Uterus (tissue), 4 donors: ENCODE results near the gene DTNA. TPM values are rescaled to one million over a fixed set of nuclear protein-coding genes. Genes with fewer than 3 reads are reported as not detected.
"Not testable (repeated sequence)": the region's sequence is repeated elsewhere in the genome, so short reads cannot be mapped to it uniquely, and the experiment has no call there.

ENCODE experiments used
- DNase-seq, 2 donors: peaks; one replicate each; pipeline ENCODE4 v3.0.0-alpha.2; 2019 to 2020
- H3K27ac ChIP-seq, 2 donors: fragments of 200-600 bp; sonication (generic); 1 replicate in 1 of 2; 2 replicates in 1 of 2; pipeline ENCODE4 v1.5.1; 2016 to 2018
- H3K27me3 ChIP-seq, 2 donors: fragments of 200-600 bp; sonication (generic); one replicate each; pipeline ENCODE4 v1.5.1; 2018 to 2019; ENCODE audit warnings: control low read depth in 1 of 2
- H3K36me3 ChIP-seq, 2 donors: fragments of 200-600 bp; sonication (generic); one replicate each; pipeline ENCODE4 v1.5.1; 2019; ENCODE audit warnings: control low read depth in 1 of 2
- H3K4me1 ChIP-seq, 2 donors: fragments of 200-600 bp; sonication (generic); one replicate each; pipeline ENCODE4 v1.5.1; 2018 to 2019; ENCODE audit warnings: control low read depth in 1 of 2
- H3K4me3 ChIP-seq, 2 donors: fragments of 200-600 bp; sonication (generic); 1 replicate in 1 of 2; 2 replicates in 1 of 2; pipeline ENCODE4 v1.5.1; 2018 to 2019; ENCODE audit warnings: mild to moderate bottlenecking in 1 of 2
- H3K9me3 ChIP-seq, 2 donors: fragments of 200-600 bp; sonication (generic); one replicate each; pipeline ENCODE4 v1.5.1; 2019; ENCODE audit warnings: control low read depth in 1 of 2
- CTCF ChIP-seq, 4 experiments: fragments of 200-600 bp in 2 of 4; fragments of 450-650 bp in 2 of 4; sonication (generic) in 2 of 4; IDR thresholded peaks; one replicate each; pipeline ENCODE4 v1.5.1; 2016 to 2019; ENCODE audit warnings: antibody characterized with exemption in 4 of 4, mild to moderate bottlenecking in 2 of 4, moderate library complexity in 1 of 4
- POLR2A ChIP-seq, 2 donors: fragments of 450-650 bp; IDR thresholded peaks; one replicate each; pipeline ENCODE4 v1.6.1; 2016; ENCODE audit warnings: antibody characterized with exemption in 2 of 2, mild to moderate bottlenecking in 1 of 2, moderate library complexity in 1 of 2
- intact Hi-C: fragments of 100-400 bp; cut with DNase I; formaldehyde crosslinking; loops from one replicate; pipeline ENCODE4 v1.15.1; 2023; ENCODE audit warnings: low total_unique reads
- total RNA-seq, 4 donors: library from RNA; depleted of rRNA in 3 of 4; stranded (reverse); fragments of >200 nt in 3 of 4; gene quantifications; one replicate each; pipeline versions ENCODE4 v1.1.0 to v1.2.4, GENCODE V29; 2014 to 2023
- donor health status: DM: yes; HTN: yes; CAD: no.

The DTNA gene
- total RNA-seq, 4 donors from 2014 or later: 13.8 to 229 (median 43.0) TPM

GRCh38 chr18:34904994-34905393 lies 194.9 kb downstream of the DTNA start:
- no peak for DNase-seq
- no peak for TF ChIP-seq CTCF (IDR thresholded peaks at IDR 0.05)
- no peak for TF ChIP-seq POLR2A (IDR thresholded peaks at IDR 0.05)
- Histone ChIP-seq H3K9me3 (no peaks in the 10 kb centered on the region), H3K4me3 (no peak overlapping the region), H3K36me3 (no peaks in the 10 kb centered on the region), H3K27ac (no peak overlapping the region), H3K27me3 (no peaks in the 10 kb centered on the region), H3K4me1 (no peaks in the 10 kb centered on the region)
- intact Hi-C loops: no loop called here

DNA sequence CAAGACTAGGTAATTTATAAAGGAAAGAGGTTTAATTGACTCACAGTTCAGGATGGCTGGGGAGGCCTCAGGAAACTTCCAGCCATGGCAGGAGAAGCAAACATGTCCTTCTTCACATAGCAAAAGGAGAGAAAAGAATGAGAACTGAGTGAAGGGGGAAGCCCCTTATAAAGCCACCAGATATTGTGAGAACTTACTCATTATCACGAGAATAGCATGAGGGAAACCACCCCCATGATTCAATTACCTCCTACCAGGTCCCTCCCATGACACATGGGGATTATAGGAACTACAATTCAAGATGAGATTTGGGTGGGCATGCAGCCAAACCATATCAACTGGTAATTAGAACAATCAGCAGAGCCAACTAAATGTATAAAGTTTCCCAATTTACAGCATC lies 196.9 kb downstream of the DTNA start:
- H3K4me1 ChIP-seq, intact Hi-C loops, H3K4me3 ChIP-seq, H3K36me3 ChIP-seq, H3K27ac ChIP-seq, H3K9me3 ChIP-seq, H3K27me3 ChIP-seq, DNase-seq: not testable (repeated sequence)

DNA sequence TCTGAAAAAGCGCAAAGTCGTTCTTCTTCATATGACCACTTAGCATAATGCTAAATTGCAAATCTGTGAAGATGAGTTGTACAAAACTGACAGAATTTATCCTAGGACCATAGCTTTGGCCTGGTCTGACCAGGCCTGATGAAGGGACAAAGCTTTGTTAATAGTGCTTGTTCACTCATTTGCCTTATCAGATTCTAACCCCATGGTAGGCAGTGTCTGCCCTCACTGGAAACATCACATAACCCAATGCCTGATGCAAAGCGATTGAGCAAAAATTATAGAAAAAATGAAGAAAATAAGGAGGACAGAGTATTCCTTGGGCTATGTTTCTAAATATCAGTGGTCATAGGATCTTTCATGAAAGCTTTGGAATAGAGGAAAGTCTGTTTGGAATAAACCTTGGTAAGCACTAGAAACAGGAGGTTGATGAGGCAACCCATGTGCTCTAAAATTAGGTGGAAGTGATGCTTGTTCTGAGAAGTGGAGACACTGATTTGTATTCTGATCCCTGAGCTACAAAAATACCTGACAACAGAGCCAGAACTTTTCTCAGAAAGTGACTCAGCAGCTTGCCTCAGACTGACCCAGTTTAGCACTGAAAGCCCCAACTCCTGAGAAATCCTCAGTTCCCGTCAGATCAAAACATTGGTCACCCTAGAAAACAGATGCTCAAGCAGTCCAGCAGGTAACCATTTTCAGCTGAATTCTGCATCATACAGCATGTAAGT lies 199.7 kb downstream of the DTNA start:
- DNase-seq: no peak
- H3K27ac ChIP-seq: no peak overlapping the region

GRCh38 chr18:34911081-34911480 lies 201.0 kb downstream of the DTNA start:
- TF ChIP-seq CTCF (IDR thresholded peaks at IDR 0.05): no peak
- TF ChIP-seq POLR2A (IDR thresholded peaks at IDR 0.05): no peak
- Histone ChIP-seq H3K27ac (no peak overlapping the region), H3K36me3 (no peaks in the 10 kb centered on the region), H3K4me1 (no peaks in the 10 kb centered on the region), H3K9me3 (no peaks in the 10 kb centered on the region), H3K4me3 (no peak overlapping the region), H3K27me3 (no peaks in the 10 kb centered on the region)
- DNase-seq: no peak
- intact Hi-C loops: no loop called here

More for the DNA sequence above, 199.7 kb downstream of the DTNA start:
- no peaks in the 10 kb centered on the region for H3K4me1 ChIP-seq
- TF ChIP-seq POLR2A (IDR thresholded peaks at IDR 0.05): no peak
- TF ChIP-seq CTCF (IDR thresholded peaks at IDR 0.05): no peak
- H3K27me3 ChIP-seq: no peaks in the 10 kb centered on the region
- H3K4me3 ChIP-seq: no peak overlapping the region
- no peaks in the 10 kb centered on the region for H3K36me3 ChIP-seq
- no peaks in the 10 kb centered on the region for H3K9me3 ChIP-seq
- intact Hi-C loops: no loop called here

DNA sequence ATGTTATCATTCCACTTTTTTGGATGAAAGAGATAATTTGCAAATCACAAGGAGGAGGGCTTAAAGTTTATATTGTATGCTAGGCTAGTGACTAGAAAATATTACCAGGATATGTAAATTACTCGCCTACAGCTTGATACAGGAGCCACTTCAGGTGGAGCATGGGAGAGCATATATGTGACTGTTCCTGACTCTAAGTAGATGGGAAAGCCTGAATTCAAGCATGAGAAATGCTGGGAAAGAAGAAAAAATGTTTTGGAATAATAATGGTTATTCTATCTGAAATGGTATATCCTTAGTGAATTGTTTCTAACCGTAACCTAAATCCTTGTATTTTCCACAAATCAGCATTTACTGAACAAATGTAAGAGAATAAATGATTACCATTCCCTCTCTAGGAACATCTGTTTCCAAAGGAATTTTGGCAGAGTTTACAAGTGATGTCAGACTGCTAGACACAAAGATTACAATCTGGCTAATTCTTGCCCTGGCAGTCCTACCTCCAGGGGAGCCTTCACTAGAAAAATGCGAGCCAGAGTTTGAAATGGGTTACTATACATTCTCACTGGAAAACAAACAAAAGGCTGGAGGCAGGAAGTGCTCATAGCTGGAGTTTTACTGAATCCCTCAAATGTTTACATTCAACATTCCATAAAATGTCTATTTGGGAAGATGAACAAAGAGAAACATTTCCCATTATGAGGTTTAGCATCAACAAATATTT lies 201.7 kb downstream of the DTNA start:
- H3K4me1 ChIP-seq: no peaks in the 10 kb centered on the region
- intact Hi-C loops: no loop called here
- DNase-seq: no peak
- H3K27me3 ChIP-seq: no peaks in the 10 kb centered on the region
- H3K27ac ChIP-seq: no peak overlapping the region
- H3K4me3 ChIP-seq: no peak overlapping the region
- no peaks in the 10 kb centered on the region for H3K36me3 ChIP-seq
- TF ChIP-seq CTCF (IDR thresholded peaks at IDR 0.05): no peak
- no peak for TF ChIP-seq POLR2A (IDR thresholded peaks at IDR 0.05)
- no peaks in the 10 kb centered on the region for H3K9me3 ChIP-seq
